ENCODE data around the gene OR8B12. TPM values are rescaled to one million over a fixed set of nuclear protein-coding genes. Genes with fewer than 3 reads are reported as not detected.
A peak's percentile ranks its signal among the peaks of the same experiment; 100 is the strongest.

The OR8B12 gene, protein sequence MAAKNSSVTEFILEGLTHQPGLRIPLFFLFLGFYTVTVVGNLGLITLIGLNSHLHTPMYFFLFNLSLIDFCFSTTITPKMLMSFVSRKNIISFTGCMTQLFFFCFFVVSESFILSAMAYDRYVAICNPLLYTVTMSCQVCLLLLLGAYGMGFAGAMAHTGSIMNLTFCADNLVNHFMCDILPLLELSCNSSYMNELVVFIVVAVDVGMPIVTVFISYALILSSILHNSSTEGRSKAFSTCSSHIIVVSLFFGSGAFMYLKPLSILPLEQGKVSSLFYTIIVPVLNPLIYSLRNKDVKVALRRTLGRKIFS
- not detected in 2 replicates for total RNA-seq (2014; rRNA removed; shearing (Covaris generic))
- polyA plus RNA-seq (2014; cell fraction: nucleus; rRNA removed): not detected in 2 replicates

DNA sequence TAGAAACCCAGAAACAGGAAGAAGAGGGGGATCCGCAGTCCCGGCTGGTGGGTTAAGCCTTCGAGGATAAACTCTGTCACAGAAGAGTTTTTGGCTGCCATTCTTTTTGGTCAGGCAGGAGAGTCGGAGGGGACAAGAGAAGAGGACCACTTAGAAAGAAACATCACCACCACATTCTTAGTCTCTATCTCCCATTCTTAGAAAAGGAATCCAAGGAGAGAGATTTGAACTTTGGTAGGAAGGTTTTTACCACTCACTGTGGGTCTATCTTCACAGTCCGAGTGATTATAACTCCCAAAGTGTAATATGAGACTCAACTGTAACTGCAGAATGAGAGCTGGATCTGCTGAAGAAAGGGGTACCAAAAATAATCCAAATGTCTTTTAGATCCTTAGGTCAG lies at the start of gene OR8B12:
TSS of gene OR8B12 (minus strand) at position 101 of the 400 bp plus-strand sequence. CDS start at position 101, 0 bp downstream.
- no peak for DNase-seq (ENCODE audit: extremely low read depth, low read depth)

DNA sequence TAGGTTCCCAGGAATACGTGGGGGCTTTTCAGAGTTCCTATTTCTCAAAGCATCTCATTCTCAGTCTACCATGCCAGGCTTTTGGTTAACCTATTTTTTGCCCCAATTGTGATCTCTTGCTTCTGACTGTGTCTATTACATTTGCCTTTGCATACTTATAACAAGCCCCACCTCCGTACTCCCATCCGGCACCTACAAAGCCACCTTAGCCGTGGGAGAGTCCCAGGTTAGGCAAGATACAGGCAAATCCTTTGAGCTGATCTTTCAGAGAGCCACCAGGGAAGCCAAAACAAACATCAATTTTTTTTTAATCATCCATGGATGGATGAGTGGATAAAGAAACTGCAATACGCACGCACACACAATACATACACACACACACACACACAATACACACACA lies 49.2 kb upstream of the OR8B12 start:
- no peak for DNase-seq (ENCODE audit: extremely low read depth, low read depth)

DNA sequence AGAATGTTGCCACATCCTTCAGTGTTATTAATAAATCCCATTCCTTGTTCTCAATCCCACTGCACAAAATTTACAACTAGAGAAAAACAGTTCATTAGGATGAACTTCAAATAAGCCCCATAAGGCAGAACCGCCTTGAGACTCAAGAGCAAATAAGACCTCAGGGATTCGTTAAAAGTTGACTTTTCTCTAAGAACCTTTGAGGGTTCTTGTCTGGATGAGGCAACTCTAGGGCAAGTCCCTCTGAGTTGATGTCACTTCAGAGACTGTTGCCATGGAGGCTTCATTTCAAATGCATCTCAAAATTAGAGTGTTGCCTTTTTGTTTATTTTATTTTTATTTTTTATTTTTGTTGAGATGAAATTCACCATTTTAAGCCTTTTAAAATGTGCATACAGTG lies 48.0 kb upstream of the OR8B12 start:
- DNase-seq (ENCODE audit: extremely low read depth, low read depth): no peak

DNA sequence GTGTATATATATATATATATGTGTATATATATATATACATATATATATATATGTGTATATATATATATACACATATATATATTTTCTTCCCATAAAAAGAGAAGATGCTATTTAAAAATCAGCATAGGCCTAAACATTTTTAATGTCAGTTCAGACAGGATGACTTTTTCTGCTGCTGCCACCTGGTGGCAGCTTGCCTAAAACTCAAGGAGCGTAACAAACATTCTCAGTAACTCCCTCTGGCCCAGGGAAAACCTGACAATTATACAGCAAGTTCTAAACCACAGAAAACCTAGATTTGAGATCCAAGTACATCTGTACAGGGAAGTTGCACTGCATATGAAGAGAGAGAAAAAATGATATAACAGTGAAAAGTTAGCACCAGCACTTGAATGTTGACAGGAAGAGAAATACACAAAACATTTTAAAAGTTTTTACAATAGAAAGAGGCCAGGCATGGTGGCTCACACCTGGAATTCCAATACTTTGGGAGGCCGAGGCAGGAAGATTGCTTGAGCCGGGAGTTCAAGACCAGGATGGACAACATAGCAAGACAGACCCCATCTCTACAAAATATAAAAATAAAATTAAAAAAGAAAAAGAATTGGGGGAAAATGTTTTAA lies 42.9 kb upstream of the OR8B12 start:
- DNase-seq (ENCODE audit: extremely low read depth, low read depth): peak; percentile 43

DNA sequence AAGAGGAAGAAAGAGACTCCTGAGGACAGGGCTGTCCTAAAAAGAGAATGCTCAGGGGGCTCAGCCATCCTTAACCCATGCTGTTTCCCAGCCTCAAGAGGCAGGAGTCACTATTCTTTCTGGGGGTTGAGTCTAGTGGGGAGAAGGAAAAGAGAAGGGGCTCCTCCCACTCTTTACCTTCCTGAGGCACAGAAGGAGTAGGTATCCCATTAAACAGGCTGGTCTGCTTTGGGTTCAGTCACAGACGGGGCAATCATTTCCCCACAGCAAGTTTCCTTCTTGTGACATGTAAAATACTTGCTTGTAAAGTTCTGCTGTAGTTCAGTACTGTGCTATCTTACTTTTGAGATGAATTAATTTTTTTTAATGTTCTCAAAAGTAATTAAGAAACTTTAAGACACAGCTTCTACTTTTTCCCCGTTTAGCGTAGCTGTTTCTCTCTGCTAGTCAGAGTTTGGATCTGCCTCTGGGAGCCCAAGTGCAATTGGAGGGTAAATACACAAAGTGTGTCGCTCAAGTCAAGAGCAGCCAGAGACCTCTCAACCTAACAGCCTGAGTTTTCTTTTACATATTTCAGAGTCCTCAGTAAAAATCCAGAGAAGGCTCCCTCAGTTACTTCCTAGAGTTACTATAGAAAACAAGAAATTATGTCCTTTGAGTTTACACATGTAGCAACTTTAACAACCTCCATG lies 41.4 kb upstream of the OR8B12 start:
- no peak for DNase-seq (ENCODE audit: extremely low read depth, low read depth)

DNA sequence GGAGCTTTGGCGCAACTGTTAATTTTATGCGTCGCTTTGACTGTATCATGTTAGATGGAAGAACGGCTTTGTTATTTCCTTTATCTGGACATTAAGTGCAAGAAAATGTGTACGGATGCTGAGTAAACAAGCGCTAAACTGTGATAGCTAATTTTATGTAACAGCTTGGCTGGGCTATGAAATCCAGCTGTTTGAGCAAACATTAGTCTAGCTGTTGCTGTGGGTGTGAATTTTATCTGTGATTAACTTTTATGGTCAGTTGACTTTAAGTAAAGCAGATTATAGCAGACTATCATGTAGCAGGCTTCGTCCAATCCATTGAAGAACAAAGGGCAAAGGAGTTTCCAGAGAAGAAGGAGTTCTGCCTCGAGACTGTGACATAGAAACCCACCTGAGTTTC lies 40.3 kb upstream of the OR8B12 start:
- DNase-seq (ENCODE audit: extremely low read depth, low read depth): no peak

DNA sequence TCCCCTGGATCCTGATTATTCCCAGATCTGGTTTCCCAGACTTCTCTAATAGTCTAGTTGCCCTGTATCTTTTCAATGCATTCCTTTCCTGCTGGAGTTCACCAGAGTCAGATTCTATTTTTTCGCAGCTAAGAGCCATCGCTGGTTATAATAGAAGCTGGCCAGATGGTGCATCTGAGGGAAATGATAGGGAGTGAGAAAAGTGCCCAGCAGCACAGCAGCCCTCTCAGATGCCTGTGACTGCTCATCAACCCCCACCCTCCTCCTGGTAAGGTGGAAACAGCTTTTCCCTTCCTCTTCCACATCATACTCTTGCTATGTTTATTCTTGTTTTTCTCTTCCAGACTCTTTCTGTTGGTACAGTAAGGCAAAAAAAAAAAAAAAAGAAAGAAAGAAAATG lies 39.1 kb upstream of the OR8B12 start:
- DNase-seq (ENCODE audit: extremely low read depth, low read depth): no peak

DNA sequence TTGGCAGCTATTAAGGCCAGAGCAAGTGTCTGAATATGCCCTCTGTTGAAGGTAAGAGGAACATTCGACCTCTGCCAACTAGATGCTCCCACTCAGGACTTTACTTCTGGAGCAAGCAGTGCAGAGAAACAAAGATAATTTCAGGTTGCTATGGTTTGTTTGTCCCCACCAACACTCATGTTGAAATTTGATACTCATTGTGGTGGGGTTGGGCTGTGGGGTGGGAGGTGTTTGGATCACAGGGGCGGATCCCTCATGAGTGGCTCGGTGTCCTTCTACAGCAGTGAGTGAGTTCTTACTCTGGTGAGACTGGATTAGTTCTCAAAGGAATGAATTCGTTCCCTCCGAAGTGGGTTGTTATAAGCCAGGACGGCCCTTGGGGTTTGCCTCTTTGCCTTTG lies 38.4 kb upstream of the OR8B12 start:
- no peak for DNase-seq (ENCODE audit: extremely low read depth, low read depth)

DNA sequence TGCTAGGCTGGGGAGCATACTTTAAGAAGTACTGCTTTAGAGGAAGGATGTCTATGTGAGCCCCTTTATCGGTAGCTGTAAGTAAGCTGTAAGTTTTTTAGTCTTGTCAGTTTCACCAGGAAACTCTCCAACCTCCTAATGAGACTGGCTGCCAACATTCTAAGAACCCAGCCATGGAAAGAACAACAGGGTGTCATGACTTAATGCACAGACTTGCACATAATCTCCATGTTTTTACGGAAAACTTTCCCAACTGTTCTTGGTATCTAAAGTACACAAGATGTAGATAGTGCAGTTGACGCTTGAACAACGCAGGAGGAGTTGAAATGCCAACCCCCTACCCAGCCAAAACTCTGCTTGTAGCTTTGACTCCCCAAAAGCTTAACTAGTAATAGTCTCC lies 35.3 kb upstream of the OR8B12 start:
- DNase-seq (ENCODE audit: extremely low read depth, low read depth): no peak

DNA sequence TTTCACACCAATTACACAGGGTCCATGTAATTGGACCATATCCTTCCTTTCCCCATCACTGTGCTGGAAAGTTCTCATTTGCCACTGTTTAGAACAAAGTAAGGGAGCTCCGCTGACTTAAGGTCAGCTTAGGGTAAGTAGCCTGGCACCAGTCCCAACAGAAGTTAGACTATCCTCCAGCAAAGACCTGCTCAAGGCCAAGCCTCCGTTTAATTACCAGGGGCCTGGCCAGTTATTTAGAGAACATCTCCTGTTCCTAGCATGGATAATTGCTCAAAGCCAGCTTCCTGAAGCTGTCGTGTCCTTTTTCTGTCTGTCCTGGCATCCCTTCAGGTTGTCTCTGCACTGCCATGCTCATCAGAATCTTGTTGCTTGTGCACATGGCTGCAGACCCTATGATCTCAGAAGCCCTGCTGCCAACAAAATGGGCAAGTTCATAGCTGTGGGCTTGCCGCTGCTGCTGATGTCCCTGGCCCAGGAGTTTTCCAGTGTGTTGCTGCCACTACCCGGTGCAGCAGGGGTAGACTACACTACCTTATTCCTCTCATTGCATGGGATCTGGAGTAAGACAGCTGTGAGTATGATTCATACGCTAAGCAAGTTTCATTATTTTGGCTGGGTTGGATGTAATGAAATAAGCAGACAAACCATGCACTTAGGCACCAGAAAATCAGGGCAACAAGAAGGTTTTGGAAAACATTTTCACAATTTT lies 34.4 kb upstream of the OR8B12 start:
- DNase-seq (ENCODE audit: extremely low read depth, low read depth): no peak

DNA sequence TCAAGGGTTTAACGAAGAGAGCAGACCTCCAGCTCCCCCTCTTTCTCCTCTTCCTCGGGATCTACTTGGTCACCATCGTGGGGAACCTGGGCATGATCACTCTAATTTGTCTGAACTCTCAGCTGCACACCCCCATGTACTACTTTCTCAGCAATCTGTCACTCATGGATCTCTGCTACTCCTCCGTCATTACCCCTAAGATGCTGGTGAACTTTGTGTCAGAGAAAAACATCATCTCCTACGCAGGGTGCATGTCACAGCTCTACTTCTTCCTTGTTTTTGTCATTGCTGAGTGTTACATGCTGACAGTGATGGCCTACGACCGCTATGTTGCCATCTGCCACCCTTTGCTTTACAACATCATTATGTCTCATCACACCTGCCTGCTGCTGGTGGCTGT lies 26.7 kb upstream of the OR8B12 start:
- no peak for DNase-seq (ENCODE audit: extremely low read depth, low read depth)

DNA sequence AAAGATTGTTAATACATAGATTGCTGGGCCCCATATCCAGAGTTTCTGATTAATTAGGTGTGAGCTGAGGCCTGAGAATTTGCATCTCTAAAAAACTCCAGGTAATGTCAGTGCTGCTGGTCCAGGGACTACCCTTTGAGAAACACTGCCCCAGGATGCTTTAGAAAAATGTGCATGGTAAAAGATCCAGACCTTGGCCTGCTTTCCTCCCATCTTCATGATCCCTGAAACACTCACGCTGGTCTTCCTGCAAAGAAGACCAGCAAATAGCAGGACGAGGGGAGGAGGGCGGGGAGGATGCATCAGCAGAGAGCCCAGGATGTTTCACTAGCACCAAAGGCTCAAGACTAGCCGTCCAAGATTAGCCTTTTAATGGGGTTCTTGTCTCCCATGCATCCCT lies 26.2 kb upstream of the OR8B12 start, which contains the start of gene OR8A1:
TSS of gene OR8A1 (plus strand) at position 301 of the 400 bp plus-strand sequence. CDS start 123 bp downstream, outside the sequence.
- no peak for DNase-seq (ENCODE audit: extremely low read depth, low read depth)

DNA sequence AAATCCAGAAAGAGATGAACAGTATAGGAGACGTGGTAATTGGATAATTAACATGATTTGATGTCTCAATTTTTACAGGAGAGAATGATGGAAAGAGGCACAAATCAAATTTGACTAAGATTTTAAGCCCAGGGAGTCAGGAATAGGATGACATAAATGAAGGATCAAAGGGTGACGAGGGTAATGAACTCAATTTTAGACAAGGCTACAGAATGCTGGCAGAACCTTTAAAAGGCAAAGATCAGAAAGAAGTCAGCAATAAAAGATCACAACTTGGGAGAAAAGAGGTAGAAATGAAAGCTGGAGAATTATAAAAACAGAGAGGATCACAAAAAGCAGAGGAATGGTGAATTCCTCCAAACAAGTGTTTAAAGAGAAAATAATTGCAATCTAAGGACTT lies 13.4 kb upstream of the OR8B12 start:
- no peak for DNase-seq (ENCODE audit: extremely low read depth, low read depth)

DNA sequence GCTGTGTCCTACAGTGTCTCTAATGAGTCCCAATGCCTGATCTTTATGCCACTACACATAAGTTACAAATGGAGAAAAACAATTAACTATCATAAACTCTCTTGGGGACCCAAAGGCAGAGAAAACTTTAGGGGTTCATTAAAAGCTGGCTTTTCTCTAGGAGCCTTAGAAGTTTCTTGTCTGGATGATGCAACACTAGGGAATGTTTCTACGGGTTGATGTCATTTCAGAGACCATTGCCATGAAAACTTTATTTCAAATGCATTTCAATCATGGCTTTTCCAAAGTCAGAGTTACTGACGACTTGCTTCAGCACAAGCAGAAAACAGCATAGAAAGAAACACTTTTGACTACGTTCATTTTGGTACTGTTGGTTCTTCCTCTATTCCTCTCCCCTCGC lies 8.5 kb upstream of the OR8B12 start:
- no peak for DNase-seq (ENCODE audit: extremely low read depth, low read depth)

DNA sequence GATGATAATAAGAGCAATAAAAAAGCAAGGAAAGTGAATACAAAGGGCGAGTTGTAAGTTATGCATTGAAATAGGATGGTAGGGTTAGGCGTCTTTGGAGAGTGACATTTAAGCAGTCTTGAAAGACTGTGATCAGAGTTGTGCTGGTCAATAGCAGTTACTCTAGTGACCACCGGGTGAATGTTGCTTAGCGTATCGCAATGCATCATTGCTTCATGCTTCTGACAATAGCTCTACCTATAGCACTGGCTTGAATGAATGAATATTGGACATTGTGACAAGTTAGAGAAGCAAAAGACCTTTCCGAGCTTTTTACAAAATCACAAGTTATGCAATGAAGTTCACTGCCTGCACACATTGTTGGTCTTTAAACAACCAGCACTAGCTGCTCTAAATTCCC lies 7.7 kb upstream of the OR8B12 start:
- DNase-seq (ENCODE audit: extremely low read depth, low read depth): no peak

DNA sequence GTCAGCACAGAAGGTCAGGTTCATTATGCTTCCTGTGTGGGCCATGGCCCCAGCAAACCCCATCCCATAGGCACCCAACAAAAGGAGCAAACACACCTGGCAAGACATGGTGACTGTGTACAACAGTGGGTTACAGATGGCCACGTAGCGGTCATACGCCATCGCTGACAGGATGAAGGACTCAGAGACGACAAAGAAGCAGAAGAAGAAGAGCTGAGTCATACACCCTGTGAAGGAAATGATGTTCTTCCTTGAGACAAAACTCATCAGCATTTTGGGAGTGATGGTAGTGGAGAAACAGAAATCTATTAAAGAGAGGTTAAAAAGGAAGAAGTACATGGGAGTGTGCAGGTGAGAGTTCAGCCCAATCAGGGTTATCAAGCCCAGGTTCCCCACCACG lies 309 bp downstream of the OR8B12 start:
- no peak for DNase-seq (ENCODE audit: extremely low read depth, low read depth)

DNA sequence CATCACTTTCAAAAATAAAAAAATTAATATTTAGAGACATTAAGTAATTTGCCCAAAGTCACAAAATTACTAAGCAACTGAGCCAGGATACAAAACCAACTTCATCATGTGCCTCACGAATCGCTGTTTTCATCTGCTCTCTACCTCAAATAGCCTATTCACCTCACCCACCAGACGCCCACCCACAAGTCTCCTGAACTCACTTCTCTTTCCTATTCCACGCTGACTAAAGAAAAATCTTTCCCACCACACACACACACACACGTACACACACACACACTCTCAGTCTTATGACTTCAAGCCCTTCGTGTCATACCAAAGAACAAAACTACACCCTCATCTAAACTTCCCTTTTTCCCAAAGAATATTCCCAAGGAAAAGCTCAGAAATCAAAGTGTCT lies 2.2 kb downstream of the OR8B12 start:
- DNase-seq (ENCODE audit: extremely low read depth, low read depth): no peak

DNA sequence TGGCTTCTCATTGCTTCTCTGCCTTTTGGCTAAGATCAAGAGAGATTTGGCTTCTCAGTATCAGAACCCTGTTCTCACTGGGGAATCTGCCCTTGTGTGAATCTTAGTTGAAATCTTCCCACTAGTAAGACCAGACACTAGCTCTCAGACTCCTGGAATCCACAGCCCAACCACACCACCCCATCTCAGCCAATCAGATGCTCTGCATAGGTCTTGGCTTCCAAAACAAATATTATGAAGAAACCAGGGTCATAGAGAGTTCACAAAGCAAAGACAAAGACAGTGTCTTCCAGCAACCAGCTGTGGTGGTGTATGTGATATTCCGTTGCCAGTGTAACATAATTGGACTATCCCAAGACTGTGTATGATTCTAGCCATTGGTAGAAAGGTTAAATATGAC lies 5.4 kb downstream of the OR8B12 start:
- DNase-seq (ENCODE audit: extremely low read depth, low read depth): peak; percentile 12

DNA sequence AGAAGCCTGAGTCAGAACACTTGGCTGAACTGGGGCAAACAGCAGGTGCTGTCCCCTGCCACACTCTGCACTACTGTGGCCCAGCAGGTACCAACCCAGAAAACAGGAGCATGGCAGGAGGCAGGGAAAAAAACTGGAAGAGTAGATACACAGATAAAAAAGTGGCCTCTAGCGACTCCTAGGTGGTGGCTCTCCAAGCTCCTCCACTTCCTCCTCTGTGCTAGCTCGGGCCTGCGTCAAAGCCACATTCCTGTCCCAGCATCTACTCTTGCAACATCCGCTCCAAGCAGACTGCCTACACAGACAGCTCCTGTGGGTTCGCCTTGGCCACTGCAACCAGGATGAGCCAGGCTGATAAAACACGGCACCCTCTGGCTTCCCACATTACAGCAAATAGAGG lies 6.9 kb downstream of the OR8B12 start:
- DNase-seq (ENCODE audit: extremely low read depth, low read depth): peak; percentile 56

DNA sequence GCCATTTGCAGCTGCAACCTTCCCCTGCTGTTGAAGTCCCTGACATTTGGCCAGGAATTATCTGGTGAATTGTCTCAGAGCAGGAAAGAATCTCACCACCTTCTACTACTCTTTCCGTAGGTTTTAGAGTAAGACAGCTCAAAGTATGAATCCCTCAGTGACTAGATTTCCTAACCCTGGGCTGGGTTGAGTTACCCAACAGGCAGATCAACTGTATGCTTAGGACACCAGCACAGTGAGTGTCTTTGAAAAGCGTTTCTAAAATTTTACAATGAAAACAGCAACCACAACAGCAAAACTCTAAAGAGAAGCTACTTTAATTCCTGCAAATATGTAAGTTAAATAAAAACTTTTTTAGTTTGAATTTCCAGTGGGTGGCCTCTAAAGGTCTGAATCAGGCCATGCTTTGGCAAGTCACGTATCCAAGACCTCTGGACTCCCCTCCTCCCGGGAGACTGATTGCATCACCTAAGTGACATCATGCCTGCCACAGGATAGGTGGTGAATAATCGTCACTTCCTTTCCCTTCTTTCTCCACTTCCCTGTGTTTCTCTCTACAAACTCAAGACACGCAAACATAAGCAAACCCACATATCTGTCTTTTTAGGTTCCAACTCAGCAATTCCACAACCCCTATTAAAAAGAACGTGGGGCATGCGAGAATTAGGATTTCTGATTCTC lies 7.8 kb downstream of the OR8B12 start:
- DNase-seq (ENCODE audit: extremely low read depth, low read depth): no peak

DNA sequence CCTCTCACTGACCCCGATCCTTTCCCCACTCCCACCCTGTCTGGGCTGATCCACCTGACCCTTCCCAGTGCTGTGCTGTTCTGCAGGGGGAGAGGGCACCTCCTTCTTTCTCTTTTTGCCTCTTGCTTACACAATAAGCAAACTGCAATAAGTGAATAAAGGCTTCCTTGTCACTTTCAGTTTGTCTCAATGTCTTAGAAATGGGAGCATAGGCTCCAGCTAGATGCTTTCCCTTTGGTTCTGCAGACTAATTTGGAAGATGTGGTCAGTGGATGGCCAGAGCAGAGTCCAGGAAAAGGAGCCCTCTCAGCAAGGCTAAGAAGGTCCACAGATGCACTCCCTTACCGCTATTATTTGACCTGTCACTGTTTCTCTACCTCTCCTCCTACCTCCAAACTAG lies 9.4 kb downstream of the OR8B12 start:
- no peak for DNase-seq (ENCODE audit: extremely low read depth, low read depth)

All from NCI-H460 (cell line).